GM18526 (cell line): ENCODE data around the gene OR5F1.

Experiments
- POLR2A ChIP-seq: IDR thresholded peaks from 3 replicates; pipeline ENCODE4 v1.6.1; 2011; ENCODE audit not compliant: insufficient read length; ENCODE audit errors: extremely low read depth

The OR5F1 gene

DNA sequence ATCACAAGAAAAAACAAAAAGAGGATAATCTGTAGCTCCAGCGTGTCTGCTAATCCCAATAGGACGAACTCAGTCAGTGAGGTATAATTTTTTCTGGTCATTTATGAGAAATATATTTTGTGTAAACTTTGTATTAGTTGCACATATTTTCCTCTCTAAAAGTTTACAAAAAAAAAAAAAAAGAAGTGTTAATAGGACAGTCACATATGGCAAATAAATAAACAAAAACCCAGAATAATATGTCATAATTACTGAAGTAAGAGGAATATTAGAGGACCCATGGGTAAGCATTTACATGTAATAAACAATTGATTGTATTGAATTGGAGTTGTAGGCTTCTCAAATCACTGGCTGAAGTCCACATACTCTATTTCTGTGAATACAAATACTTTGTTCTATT is at the start of gene OR5F1:
TSS of gene OR5F1 (minus strand) at position 101 of the 400 bp plus-strand sequence. CDS start at position 101, 0 bp downstream.
- no peak for TF ChIP-seq POLR2A

DNA sequence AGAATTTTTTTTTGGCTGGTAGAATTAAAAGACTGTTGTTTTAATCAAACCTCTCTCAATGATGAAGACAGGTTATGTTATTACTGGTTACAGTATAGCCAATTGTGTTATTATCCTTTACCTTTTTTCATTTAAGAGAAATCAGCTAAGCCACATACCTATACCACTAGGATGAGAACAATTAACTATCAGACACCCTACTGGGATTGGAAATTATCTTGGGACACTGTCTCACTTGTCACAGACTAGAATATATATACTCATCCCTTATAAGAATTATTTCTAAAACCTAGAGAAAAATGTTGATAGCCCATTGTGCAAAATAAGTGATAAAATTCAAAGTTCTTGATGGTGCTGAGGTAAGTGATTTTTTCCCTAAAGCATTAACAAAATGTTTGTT is 32.9 kb upstream of the OR5F1 start, which contains the start of gene OR5AS1:
TSS of gene OR5AS1 (plus strand) at position 301 of the 400 bp plus-strand sequence. CDS start 2,765 bp downstream, outside the sequence.
- no peak for TF ChIP-seq POLR2A

DNA sequence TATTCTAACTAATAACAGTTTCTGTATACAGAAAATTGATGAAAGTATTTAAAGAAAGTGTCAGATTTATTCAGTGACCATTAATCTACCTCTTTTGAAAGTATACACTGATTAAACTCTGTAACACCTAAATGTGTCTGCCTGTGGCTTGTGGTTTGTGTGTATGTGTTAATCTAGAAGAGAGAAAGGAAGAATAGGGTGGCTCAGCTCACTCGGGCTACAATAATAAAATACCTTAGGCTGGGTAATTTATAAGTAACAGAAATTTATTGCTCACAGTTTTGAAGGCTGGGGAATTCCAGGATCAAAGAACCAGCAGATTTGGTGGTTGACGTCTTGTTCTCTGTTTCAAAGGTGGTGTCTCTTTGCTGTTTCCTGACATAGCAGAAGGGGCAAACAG is 19.4 kb upstream of the OR5F1 start:
- no peak for TF ChIP-seq POLR2A

DNA sequence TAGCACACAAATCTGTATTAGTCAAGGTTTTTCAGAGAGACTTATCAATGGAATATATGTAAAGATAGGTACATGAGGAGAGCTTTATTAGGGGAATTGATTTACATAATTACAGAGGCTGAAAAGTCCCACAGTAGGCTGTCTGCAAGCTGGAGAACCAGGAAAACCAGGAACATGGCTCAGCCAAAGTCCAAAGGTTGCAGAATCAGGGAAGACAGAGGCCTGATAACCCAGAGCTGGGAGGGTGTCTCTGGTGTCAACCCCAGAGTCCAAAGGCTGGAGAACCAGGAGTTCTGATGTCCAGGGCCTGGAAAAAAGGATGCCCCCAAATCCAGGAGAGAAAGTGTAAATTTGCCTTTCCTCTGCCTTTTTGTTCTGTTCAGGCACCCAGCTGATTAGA is 16.3 kb upstream of the OR5F1 start:
- TF ChIP-seq POLR2A: no peak

DNA sequence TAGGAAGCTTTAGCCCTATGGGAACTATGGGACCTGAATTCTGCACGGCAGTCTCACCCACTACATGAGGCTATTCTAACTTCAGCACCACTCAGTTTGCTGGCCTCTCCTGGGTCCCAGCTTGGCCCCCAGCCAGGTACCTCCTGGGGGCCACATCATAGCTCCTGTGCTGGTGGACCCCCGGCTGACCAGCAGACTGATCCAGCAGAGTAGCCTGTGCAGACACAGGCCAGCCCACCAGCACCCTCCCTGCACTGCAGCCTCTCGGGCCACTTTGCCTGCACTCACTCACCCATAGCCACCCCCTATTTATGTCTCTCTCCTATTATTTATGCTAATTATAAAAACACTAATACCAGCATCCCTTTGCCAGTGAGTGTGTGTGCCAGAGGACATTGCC is 23.5 kb downstream of the OR5F1 start:
- no peak for TF ChIP-seq POLR2A

DNA sequence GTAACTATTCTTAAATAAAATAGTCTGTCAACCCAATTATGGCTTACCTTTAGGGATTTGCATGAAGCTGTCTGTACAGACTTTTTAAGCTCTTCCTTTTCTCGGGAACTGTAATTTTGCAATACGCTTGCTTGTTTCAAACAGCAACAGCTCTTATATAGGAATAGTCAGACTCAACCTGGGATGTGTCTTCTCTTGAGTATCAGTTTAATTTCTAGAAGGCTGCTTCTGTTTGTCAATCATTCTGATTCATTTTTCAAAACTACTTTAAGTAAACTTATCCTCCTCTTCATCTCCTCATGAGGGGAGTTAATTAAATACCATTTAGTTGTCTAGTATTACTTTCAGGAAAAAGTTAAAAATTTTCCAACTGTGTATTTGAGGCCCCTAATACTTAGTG is 24.6 kb downstream of the OR5F1 start, which contains the start of gene OR10AG1:
TSS of gene OR10AG1 (minus strand) at position 101 of the 400 bp plus-strand sequence. CDS start at position 63, 38 bp downstream.
- TF ChIP-seq POLR2A: no peak

DNA sequence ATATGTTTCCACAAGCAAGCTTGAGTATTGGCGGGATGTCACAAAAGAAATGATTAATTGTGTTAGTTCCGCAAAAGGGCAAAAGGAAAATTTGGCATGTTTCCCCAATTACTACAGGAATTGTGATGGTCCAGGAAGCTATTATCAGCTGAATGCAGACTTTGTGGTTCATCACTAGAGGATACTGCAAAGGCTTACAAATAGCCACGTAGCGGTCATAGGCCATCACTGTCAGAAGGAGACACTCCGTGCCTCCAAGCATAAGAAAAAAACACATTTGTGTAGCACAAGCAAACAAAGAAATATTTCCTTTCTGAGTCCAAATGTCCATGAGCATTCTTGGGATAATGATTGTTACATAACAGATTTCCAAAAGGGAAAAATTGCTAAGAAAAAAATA is 26.5 kb downstream of the OR5F1 start:
- TF ChIP-seq POLR2A: no peak

DNA sequence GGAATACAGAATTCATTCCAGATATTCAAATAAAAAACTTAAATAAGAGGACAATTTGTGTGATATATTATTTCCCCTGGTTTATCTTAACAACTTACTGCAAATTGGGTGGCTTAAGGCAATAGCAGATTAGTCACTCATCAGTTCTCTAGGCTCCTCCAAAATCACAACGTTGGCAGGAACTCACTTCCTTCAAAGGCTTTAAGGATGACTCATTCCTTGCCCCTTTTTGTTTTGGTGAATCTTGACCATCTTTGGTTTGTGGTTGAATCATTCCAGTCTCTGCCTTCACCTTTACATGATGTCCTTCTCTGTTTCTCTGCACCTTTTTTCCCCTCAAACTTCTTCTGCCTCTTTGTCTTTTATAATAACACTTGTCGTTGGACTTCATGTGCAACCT is 28.0 kb downstream of the OR5F1 start:
- no peak for TF ChIP-seq POLR2A

DNA sequence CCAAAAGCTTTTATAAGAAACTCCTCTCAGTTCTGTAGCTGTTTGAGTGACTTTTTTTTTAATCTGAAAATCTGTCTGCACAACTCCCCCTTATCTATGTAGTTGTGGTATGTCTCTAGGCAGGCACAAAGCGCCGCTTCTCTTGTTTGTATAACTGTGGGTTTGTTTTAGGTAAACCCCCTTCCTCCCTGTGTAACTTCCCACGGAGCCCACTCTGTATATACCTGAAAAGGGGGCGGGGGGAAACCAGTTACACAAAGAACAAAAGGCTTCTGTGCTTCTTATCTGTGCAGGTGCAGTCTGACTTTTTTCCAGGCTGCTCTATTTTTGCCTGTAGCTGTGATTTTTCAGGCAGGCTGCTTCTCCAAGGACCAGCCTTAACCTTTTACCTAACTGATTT is 37.9 kb downstream of the OR5F1 start:
- TF ChIP-seq POLR2A: no peak

DNA sequence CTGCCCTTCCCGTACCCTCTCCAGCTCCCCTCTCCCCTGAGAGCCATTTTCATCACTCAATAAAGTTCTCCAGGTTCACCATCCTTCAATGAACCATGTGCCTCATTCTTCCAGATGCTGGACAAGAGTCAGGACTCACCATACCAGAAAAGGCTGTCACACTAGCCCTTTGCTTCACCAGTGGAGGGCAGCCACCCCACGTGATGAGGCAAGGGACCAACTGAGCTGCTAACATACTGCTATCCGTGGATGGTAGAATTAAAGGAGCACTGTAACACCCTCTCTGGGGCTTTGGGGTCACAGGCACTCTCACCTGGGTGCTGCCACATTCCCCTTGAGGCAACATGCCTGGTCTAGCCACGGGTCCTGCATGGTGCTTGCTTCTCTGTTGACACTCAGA is 45.1 kb downstream of the OR5F1 start:
- TF ChIP-seq POLR2A: no peak
